Tibial nerve (tissue), 4 donors: ENCODE data around the gene ASNS. TPM values are rescaled to one million over a fixed set of nuclear protein-coding genes. Genes with fewer than 3 reads are reported as not detected.

Experiments used
- DNase-seq, 2 donors: peaks; one replicate each; pipeline ENCODE4 v3.0.0-alpha.2; 2019; ENCODE audit warnings: low spot score in 2 of 2
- H3K27ac ChIP-seq, 4 donors: fragments of 200-600 bp; sonication (generic) in 3 of 4; one replicate each; pipeline ENCODE4 v1.5.1; 2017 to 2019; ENCODE audit warnings: mild to moderate bottlenecking in 1 of 4
- H3K27me3 ChIP-seq, 2 donors: fragments of 200-600 bp; sonication (generic) in 1 of 2; one replicate each; pipeline versions ENCODE4 v1.5.1 to v1.6.0; 2017 to 2019
- H3K36me3 ChIP-seq, 3 donors: fragments of 200-600 bp; sonication (generic); one replicate each; pipeline ENCODE4 v1.5.1; 2018 to 2019
- H3K4me1 ChIP-seq, 4 donors: fragments of 200-600 bp; sonication (generic) in 3 of 4; one replicate each; pipeline ENCODE4 v1.5.1; 2017 to 2019
- H3K4me3 ChIP-seq, 4 donors: fragments of 200-600 bp; sonication (generic) in 3 of 4; one replicate each; pipeline ENCODE4 v1.5.1; 2017 to 2019; ENCODE audit warnings: mild to moderate bottlenecking in 1 of 4, moderate library complexity in 1 of 4
- H3K9me3 ChIP-seq, 4 donors: fragments of 200-600 bp; sonication (generic) in 3 of 4; one replicate each; pipeline ENCODE4 v1.5.1; 2017 to 2019
- CTCF ChIP-seq, 5 experiments: fragments of 200-600 bp in 3 of 5; fragments of 450-650 bp in 2 of 5; sonication (generic) in 3 of 5; IDR thresholded peaks; one replicate each; pipeline ENCODE4 v1.5.1; 2016 to 2019; ENCODE audit warnings: antibody characterized with exemption in 5 of 5, mild to moderate bottlenecking in 3 of 5, moderate library complexity in 2 of 5
- EP300 ChIP-seq, 2 donors: sonication (generic); formaldehyde crosslinking; IDR thresholded peaks; one replicate each; pipeline ENCODE4 v1.6.1; 2017; ENCODE audit warnings: antibody characterized with exemption in 2 of 2, mild to moderate bottlenecking in 1 of 2
- POLR2A ChIP-seq, 2 donors: fragments of 450-650 bp; IDR thresholded peaks; one replicate each; pipeline ENCODE4 v1.6.1; 2017; ENCODE audit warnings: antibody characterized with exemption in 2 of 2, mild to moderate bottlenecking in 2 of 2, moderate library complexity in 2 of 2
- WGBS, 2 donors: methylation state at CpG; one replicate each; pipeline ENCODE4 v1.1.5; 2018; 5-methylcytosine and 5-hydroxymethylcytosine counted together
- total RNA-seq, 4 donors: library from RNA; depleted of rRNA; stranded (reverse); fragments of >200 nt; gene quantifications; one replicate each; pipeline ENCODE4 v1.1.0, GENCODE V29; 2016

ASNS gene
- total RNA-seq, 4 donors from 2014 or later, result 9.0 to 19.8 (median 13.6) TPM

GRCh38 chr7:97871659-97872024, 566 bp downstream of the ASNS start:
- peaks cover 0 to 23% (median 0%) of the 10 kb centered on the region in 3 donors for H3K36me3 ChIP-seq
- peak overlapping the region; percentile 57 to 92 (median 66) for H3K4me3 ChIP-seq
- no peak for TF ChIP-seq POLR2A (IDR thresholded peaks at IDR 0.05)
- TF ChIP-seq CTCF (IDR thresholded peaks at IDR 0.05), result no peak
- no peak for TF ChIP-seq EP300 (IDR thresholded peaks at IDR 0.05)
- no peaks in the 10 kb centered on the region for H3K27me3 ChIP-seq
- 4 to 7% methylated on average over 21 of the region's 21 CpGs for WGBS, 2 donors
- H3K4me1 ChIP-seq, result peaks cover 0 to 17% (median 3%) of the 10 kb centered on the region in 4 donors
- H3K9me3 ChIP-seq, result no peaks in the 10 kb centered on the region
- peak overlapping the region in 3 of 4 donors; percentile 61 to 85 (median 75) for H3K27ac ChIP-seq
- peak in 1 of 2 donors; percentile 5 for DNase-seq

GRCh38 chr7:97868788-97869187, 3.4 kb downstream of the ASNS start:
- TF ChIP-seq CTCF (IDR thresholded peaks at IDR 0.05) (no peak), POLR2A (IDR thresholded peaks at IDR 0.05) (no peak), EP300 (IDR thresholded peaks at IDR 0.05) (no peak)
- DNase-seq, result no peak

GRCh38 chr7:97868314-97868713, 3.9 kb downstream of the ASNS start:
- H3K27ac ChIP-seq, result no peak overlapping the region
- H3K4me3 ChIP-seq, result no peak overlapping the region
- no peak for DNase-seq
- H3K27me3 ChIP-seq, result no peaks in the 10 kb centered on the region
- H3K36me3 ChIP-seq, result peaks cover 0 to 38% (median 0%) of the 10 kb centered on the region in 3 donors
- H3K4me1 ChIP-seq, result peaks cover 0 to 17% (median 3%) of the 10 kb centered on the region in 4 donors
- no peaks in the 10 kb centered on the region for H3K9me3 ChIP-seq
- TF ChIP-seq EP300 (IDR thresholded peaks at IDR 0.05) (no peak), POLR2A (IDR thresholded peaks at IDR 0.05) (no peak), CTCF (IDR thresholded peaks at IDR 0.05) (no peak)

More at GRCh38 chr7:97868788-97869187, 3.4 kb downstream of the ASNS start:
- H3K27me3 ChIP-seq, result no peaks in the 10 kb centered on the region
- no peak overlapping the region for H3K4me3 ChIP-seq
- H3K9me3 ChIP-seq, result no peaks in the 10 kb centered on the region
- no peak overlapping the region for H3K27ac ChIP-seq
- peaks cover 0 to 17% (median 3%) of the 10 kb centered on the region in 4 donors for H3K4me1 ChIP-seq
- peaks cover 0 to 33% (median 0%) of the 10 kb centered on the region in 3 donors for H3K36me3 ChIP-seq
- WGBS, 2 donors, result 86 to 89% methylated on average over 10 of the region's 10 CpGs

- no peaks in the 10 kb centered on the region for H3K4me1 ChIP-seq
- WGBS, 2 donors, result 75 to 80% methylated on average over 3 of the region's 3 CpGs
- no peak overlapping the region for H3K27ac ChIP-seq
- peaks cover 0 to 39% (median 0%) of the 10 kb centered on the region in 3 donors for H3K36me3 ChIP-seq
- no peak for DNase-seq
- H3K4me3 ChIP-seq, result no peak overlapping the region
- H3K27me3 ChIP-seq, result no peaks in the 10 kb centered on the region
- no peaks in the 10 kb centered on the region for H3K9me3 ChIP-seq
- no peak for TF ChIP-seq POLR2A (IDR thresholded peaks at IDR 0.05)
- TF ChIP-seq CTCF (IDR thresholded peaks at IDR 0.05), result no peak
- no peak for TF ChIP-seq EP300 (IDR thresholded peaks at IDR 0.05)
Observed at GRCh38 chr7:97865104-97865503, 7.1 kb downstream of the ASNS start.

- no peaks in the 10 kb centered on the region for H3K27me3 ChIP-seq
- DNase-seq, result no peak
- 88 to 91% methylated on average over 4 of the region's 4 CpGs for WGBS, 2 donors
- no peaks in the 10 kb centered on the region for H3K4me1 ChIP-seq
- H3K4me3 ChIP-seq, result no peak overlapping the region
- peaks cover 0 to 36% (median 0%) of the 10 kb centered on the region in 3 donors for H3K36me3 ChIP-seq
- no peak for TF ChIP-seq EP300 (IDR thresholded peaks at IDR 0.05)
- no peak overlapping the region for H3K27ac ChIP-seq
- H3K9me3 ChIP-seq, result no peaks in the 10 kb centered on the region
Observed at GRCh38 chr7:97859606-97860204, 12.5 kb downstream of the ASNS start.
